Tibial nerve (tissue), 4 donors: ENCODE results near the gene SPOCK3.

ENCODE experiments used
- CTCF ChIP-seq, 5 experiments: fragments of 200-600 bp in 3 of 5; fragments of 450-650 bp in 2 of 5; sonication (generic) in 3 of 5; IDR thresholded peaks; one replicate each; pipeline ENCODE4 v1.5.1; 2016 to 2019; ENCODE audit warnings: antibody characterized with exemption in 5 of 5, mild to moderate bottlenecking in 3 of 5, moderate library complexity in 2 of 5
- EP300 ChIP-seq, 2 donors: sonication (generic); formaldehyde crosslinking; IDR thresholded peaks; one replicate each; pipeline ENCODE4 v1.6.1; 2017; ENCODE audit warnings: antibody characterized with exemption in 2 of 2, mild to moderate bottlenecking in 1 of 2
- POLR2A ChIP-seq, 2 donors: fragments of 450-650 bp; IDR thresholded peaks; one replicate each; pipeline ENCODE4 v1.6.1; 2017; ENCODE audit warnings: antibody characterized with exemption in 2 of 2, mild to moderate bottlenecking in 2 of 2, moderate library complexity in 2 of 2

GRCh38 chr4:166996216-166996615, 238.1 kb downstream of the SPOCK3 start:
- no peak for TF ChIP-seq CTCF (IDR thresholded peaks at IDR 0.05)
- no peak for TF ChIP-seq EP300 (IDR thresholded peaks at IDR 0.05)
- TF ChIP-seq POLR2A (IDR thresholded peaks at IDR 0.05) = no peak
